ENCODE measurements around the gene CLCNKA.

- TF ChIP-seq POLR2AphosphoS5 (IDR thresholded peaks at IDR 0.05; ENCODE audit: low read depth, low read length) = no peak
- no peak for TF ChIP-seq YY1 (IDR thresholded peaks at IDR 0.05; ENCODE audit: extremely low read depth, insufficient replicate concordance, low read depth, low read length)
- TF ChIP-seq CTCF (IDR thresholded peaks at IDR 0.05 in 2 of 3, conservative IDR thresholded peaks at IDR 0.05 in 1 of 3; ENCODE audit: borderline replicate concordance in 1 of 3, insufficient read depth in 1 of 3, low read depth in 2 of 3, low read length in 2 of 3) = no peak
- no peak for TF ChIP-seq ZNF274 (IDR thresholded peaks at IDR 0.05; ENCODE audit: low read depth, low read length)
- no peak for TF ChIP-seq SP1 (IDR thresholded peaks at IDR 0.05; ENCODE audit: low read depth)
- TF ChIP-seq, protein P1, sequence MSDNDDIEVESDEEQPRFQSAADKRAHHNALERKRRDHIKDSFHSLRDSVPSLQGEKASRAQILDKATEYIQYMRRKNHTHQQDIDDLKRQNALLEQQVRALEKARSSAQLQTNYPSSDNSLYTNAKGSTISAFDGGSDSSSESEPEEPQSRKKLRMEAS (IDR thresholded peaks at IDR 0.05) = no peak
- TF ChIP-seq EZH2 (IDR thresholded peaks at IDR 0.05) = no peak
- TF ChIP-seq, protein P2, sequence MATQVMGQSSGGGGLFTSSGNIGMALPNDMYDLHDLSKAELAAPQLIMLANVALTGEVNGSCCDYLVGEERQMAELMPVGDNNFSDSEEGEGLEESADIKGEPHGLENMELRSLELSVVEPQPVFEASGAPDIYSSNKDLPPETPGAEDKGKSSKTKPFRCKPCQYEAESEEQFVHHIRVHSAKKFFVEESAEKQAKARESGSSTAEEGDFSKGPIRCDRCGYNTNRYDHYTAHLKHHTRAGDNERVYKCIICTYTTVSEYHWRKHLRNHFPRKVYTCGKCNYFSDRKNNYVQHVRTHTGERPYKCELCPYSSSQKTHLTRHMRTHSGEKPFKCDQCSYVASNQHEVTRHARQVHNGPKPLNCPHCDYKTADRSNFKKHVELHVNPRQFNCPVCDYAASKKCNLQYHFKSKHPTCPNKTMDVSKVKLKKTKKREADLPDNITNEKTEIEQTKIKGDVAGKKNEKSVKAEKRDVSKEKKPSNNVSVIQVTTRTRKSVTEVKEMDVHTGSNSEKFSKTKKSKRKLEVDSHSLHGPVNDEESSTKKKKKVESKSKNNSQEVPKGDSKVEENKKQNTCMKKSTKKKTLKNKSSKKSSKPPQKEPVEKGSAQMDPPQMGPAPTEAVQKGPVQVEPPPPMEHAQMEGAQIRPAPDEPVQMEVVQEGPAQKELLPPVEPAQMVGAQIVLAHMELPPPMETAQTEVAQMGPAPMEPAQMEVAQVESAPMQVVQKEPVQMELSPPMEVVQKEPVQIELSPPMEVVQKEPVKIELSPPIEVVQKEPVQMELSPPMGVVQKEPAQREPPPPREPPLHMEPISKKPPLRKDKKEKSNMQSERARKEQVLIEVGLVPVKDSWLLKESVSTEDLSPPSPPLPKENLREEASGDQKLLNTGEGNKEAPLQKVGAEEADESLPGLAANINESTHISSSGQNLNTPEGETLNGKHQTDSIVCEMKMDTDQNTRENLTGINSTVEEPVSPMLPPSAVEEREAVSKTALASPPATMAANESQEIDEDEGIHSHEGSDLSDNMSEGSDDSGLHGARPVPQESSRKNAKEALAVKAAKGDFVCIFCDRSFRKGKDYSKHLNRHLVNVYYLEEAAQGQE (IDR thresholded peaks at IDR 0.05; ENCODE audit: low read depth) = no peak
- TF ChIP-seq POLR2A (IDR thresholded peaks at IDR 0.05; ENCODE audit: borderline replicate concordance, extremely low read depth, insufficient read depth, insufficient read length) = no peak
- TF ChIP-seq ZBTB33 (IDR thresholded peaks at IDR 0.05; ENCODE audit: extremely low read depth, insufficient replicate concordance, low read length) = no peak
- TF ChIP-seq RAD21 (IDR thresholded peaks at IDR 0.05; ENCODE audit: low read depth) = no peak
- TF ChIP-seq EGR1 (IDR thresholded peaks at IDR 0.05; ENCODE audit: low read depth) = no peak
- no peak for TF ChIP-seq ATF3 (IDR thresholded peaks at IDR 0.05)
- TF ChIP-seq TCF7L2 (IDR thresholded peaks at IDR 0.05; ENCODE audit: borderline replicate concordance, extremely low read depth, insufficient read depth, insufficient read length) = no peak
Observed at GRCh38 chr1:15992187-15992553, 29.7 kb upstream of the CLCNKA start.
